ACHN (cell line): ENCODE results near the gene OTOP3.
"Not testable (repeated sequence)": the region's sequence is repeated elsewhere in the genome, so short reads cannot be mapped to it uniquely, and the experiment has no call there.

ENCODE experiments used
- DNase-seq: peaks from one replicate; pipeline ENCODE4 v3.0.0-alpha.2; 2015
- in situ Hi-C: cut with HindIII; loops from 2 replicates; pipeline ENCODE4 v1.10.0; 2017; ENCODE audit warnings: low sequenced_read_pairs, low pct_ligation_motif_present, low pct_unique_long_range_greater_than_20kb

Gene OTOP3

DNA sequence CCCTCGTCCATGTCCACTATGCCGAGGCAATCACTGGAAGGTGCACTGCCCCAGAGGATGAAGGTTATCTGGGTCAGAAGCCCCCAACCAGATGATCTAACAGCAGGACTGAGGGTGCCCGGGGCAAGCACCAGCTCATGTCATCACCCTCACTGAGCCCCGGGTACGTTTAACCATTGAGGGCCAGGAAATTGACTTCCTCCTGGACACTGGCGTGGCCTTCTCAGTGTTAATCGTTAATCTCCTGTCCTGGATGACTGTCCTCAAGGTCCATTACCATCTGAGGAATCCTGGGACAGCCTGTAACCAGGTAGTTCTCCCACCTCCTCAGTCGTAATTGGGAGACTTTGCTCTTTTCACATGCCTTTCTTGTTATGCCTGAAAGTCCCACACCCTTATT is 24.3 kb upstream of the OTOP3 start:
- in situ Hi-C loops = not testable (repeated sequence)

GRCh38 chr17:74916136-74916850 is 19.4 kb upstream of the OTOP3 start:
- in situ Hi-C loops = no loop called here
- DNase-seq = no peak

More for the DNA sequence above, 24.3 kb upstream of the OTOP3 start:
- not testable (repeated sequence) for DNase-seq

GRCh38 chr17:74916851-74917199 is 18.9 kb upstream of the OTOP3 start:
- no peak for DNase-seq
- in situ Hi-C loops = no loop called here

DNA sequence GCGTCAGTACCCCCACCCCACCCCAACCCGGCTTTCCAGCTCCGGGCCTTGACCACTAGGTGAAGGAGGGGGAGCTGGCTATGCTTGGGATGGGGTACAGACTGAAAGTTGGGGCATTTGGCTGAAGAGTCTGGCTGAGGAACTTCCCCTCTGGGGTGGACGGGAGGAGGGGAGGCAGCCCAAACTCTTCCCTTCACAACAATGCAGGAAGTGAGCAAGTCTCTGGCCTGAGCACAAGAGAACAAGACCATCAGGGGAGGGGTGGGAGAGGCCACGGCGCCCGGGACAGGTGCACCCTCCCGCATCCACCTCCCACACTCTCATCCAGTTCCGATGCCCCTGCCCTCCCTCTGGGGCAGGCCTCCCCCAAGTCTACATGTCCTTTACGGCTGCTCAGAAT is 18.3 kb upstream of the OTOP3 start:
- DNase-seq = no peak
- in situ Hi-C loops = no loop called here

DNA sequence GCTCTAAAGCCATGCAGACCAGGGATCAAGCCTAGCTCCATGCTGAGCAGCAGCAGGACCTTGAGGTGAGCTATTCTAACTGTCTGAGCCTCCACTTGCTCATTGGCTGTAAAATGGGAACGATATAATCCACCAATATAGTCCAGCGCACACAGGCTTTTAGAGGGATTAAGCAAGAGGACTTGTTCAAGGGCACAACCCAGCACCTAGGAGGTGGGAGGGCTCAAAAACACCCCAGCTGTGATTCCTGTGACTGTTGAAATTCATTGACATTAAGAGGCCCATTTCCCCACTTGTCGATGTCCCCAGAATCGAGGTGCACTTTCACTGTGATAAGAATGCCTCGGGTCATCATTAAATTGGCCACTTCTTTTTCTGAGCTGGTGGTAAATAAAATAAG is 16.8 kb upstream of the OTOP3 start:
- DNase-seq = no peak

DNA sequence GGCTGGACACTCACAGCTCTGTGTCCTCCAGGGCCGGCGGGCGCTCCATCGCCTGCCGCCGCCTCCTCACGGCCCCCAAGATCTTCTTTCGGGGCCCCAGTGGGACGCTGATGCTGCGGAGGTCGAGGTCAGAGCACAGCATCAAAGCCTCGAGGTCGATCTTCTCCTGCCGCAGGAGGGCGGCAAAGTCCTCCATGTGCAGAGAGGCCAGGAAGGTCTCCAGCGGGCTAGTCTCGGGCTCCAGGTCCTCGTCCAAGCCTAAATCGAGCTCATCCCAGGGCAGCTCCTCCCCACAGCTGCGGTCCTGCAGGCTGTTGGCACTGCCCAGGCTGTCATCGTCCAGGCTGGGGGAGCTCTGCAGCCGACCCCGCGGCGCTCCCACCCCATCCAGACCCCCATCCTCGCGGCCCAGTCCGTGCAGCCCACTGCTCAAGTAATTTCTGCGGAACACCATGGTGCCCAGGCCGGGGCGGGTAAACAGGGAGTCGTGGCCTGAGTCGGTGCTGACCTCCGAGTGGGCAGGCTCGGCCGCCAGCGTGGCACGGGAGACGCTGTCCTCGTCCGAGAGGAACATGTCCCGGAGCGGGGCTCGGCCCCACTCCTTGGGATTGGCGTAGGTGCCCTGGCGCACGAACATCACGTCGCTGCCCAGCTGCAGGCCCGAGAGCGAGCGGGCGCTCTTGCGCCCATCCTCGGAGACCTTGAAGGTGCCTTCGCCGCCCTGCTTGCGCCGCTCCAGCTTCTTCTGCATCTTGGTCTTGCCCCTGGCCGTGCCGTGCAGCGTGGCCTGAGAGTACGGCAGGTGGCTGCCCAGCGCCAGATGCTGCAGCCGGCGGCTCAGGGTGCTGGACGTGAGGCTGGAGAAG is 16.0 kb upstream of the OTOP3 start:
- in situ Hi-C loops = no loop called here
- DNase-seq = no peak

More for the DNA sequence above, 16.8 kb upstream of the OTOP3 start:
- in situ Hi-C loops = no loop called here

GRCh38 chr17:74920306-74920620 is 15.4 kb upstream of the OTOP3 start:
- DNase-seq = no peak
- in situ Hi-C loops = no loop called here

DNA sequence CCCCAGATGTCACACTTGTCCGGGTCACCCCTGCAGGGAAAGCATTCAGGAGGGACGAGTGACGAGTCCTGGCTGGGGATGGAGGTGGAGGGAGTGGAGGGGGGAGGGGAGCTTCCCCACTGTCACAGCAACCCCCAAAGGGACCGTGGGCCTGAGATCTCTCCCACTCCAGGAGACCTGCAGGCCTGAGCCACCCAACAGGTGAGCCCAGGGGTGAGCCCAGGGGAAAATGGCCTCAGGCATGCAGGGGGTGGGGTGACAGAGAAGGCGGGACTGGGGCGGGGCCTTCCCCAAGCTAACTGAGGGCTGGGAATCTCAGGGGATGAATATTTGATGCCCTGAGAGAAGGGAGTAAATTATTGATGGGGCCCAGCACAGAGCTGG is 15.1 kb upstream of the OTOP3 start:
- in situ Hi-C loops = no loop called here
- DNase-seq = no peak

GRCh38 chr17:74921026-74921681 is 14.5 kb upstream of the OTOP3 start:
- no peak for DNase-seq

DNA sequence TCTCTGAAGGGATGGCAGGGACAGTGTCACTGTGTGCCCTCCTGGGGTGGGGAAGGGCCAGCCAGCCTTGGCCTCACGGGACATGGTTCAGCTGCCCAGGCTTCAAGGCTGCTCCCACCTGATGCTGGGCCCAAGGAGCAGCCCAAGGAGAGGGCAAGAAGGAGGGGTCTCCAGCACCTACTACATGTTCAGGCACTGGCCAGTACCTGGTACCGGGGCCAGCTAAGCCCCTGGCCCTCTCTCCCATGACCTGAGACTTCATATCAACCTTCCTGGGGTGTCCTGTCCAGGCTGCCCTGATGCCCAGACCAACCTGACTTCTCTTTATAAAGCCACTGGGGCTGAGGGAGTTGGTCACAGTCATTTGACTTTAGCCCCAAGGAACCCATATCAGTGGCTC is 13.9 kb upstream of the OTOP3 start:
- no peak for DNase-seq
- in situ Hi-C loops = no loop called here

More at GRCh38 chr17:74921026-74921681, 14.5 kb upstream of the OTOP3 start:
- in situ Hi-C loops = no loop called here

- DNase-seq = no peak
- in situ Hi-C loops = no loop called here
These were observed 13.5 kb upstream of the OTOP3 start for GRCh38 chr17:74922172-74922571.

- no peak for DNase-seq
- in situ Hi-C loops = no loop called here
These were observed 12.8 kb upstream of the OTOP3 start, which contains the start of gene USH1G for GRCh38 chr17:74922694-74923537. Gene USH1G (minus strand): TSS chr17:74923255. CDS start chr17:74923073, 182 bp downstream.

DNA sequence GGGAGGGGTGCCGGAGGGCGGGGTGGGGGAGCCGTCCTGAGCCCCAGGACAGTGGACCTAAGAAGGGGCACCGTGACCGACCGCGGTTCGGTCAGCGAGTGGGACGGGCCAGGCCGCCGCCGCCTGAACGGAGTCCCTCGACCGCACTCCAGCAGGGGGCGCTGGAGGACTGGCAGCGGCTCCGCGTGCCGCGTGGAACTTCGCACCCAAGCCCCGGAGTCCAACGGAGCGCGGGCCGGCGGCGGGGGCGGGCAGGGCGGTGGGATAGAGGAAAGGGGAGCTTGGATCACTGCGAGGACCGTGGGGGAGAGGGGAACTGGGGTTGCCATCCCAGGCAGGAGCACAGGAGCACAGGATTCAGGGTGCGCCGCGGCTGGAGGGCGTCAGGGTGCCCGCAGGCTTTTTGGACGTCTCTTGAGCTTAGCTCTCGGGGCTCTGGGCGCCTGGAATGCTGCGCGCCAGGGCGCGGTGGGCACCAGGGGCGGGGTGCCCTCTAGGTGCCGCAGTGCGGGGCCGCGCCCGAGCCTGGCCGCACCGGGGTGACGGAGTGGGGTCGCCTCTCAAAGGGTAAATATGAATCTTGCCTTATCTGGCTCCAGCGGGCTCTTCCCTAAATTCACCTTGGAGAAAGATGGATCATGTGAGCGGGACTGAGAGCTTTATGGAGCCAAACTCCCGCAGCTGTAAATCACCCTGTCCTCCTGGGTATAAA is 12.0 kb upstream of the OTOP3 start:
- in situ Hi-C loops = no loop called here
- DNase-seq = peak; percentile 49

DNA sequence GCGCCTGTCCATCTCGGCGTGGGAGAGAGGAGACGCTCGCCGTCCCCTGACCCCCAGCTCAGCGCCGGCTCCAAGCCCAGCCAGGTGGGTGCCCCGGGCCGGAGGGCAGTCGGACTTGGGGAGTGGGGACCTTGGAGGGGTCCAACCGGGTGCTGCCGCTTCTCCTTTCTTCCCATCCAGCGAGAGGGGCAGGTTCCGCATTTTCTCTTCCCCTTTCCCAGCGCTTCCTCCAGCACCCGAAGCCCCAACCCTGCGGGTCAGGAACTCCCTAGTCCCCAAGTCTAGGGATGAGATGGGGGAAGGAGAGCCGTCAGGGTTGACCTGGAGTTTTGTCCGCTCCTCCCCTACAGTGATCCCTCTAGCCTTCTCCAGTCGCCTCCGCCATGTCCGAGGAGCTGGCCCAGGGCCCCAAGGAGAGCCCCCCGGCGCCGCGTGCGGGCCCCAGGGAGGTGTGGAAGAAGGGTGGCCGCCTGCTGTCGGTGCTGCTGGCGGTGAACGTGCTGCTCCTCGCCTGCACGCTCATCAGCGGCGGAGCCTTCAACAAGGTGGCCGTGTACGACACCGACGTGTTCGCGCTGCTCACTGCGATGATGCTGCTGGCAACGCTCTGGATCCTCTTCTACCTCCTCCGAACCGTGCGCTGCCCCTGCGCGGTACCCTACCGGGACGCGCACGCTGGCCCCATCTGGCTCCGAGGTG is 11.3 kb upstream of the OTOP3 start, which contains the start of gene OTOP2:
OTOP2 (plus strand) TSS at position 24 of the 699 bp plus-strand sequence; CDS start at position 384, 360 bp downstream.
- DNase-seq = no peak
- in situ Hi-C loops = no loop called here

DNA sequence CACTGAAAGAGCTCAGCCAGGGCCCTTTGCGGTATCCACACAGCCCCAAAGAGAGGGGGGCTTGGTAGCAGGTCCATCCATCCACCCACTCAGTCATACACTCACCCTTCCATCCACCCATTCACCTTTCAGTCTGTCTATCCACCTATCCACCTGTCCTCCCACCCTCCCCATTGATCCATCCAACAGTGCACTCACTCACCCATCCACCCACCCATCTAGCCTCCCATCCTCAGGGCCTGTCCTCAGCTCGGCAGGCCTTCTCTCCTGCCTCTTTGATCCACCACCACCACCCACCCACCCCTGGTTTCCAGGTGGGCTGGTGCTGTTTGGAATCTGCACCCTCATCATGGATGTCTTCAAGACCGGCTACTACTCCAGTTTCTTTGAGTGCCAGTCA is 10.5 kb upstream of the OTOP3 start:
- DNase-seq = no peak
- in situ Hi-C loops = no loop called here

DNA sequence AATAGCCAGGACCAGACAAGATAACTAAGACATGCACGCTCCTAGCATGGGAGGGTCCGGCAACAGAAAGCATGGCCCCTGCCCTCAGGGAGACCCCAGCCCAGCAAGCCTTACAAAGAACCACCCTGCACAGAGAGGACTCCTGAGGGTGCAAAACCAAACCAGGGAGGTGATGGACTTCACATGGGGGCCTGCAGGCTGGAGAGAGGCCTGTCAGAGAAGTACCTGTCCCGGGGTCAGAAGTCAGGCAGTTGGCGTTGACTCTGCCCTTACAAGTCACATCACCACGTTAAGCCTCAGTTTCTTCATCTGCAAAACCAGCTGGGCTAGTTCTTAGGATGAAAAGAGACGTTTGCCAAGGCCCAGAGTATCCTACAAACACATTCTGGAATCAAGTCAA is 6.9 kb upstream of the OTOP3 start:
- no peak for DNase-seq
- in situ Hi-C loops = no loop called here

- in situ Hi-C loops = no loop called here
- DNase-seq = no peak
These were observed 5.1 kb upstream of the OTOP3 start for GRCh38 chr17:74930535-74931036.
